Islet of Langerhans (tissue), 1 donor: ENCODE data around the gene FLRT2.

Source experiments
- FAIRE-seq: peaks from one replicate; lab custom pipeline; 2011; peaks lifted over from hg19 to GRCh38; lab: Jason Lieb, UNC

Gene FLRT2

GRCh38 chr14:85531587-85532373 is 1.8 kb downstream of the FLRT2 start:
- no peak for FAIRE-seq

GRCh38 chr14:85532374-85533022 is 2.6 kb downstream of the FLRT2 start:
- FAIRE-seq = no peak

- FAIRE-seq = no peak
These were observed 3.3 kb downstream of the FLRT2 start for GRCh38 chr14:85533023-85533860.

- FAIRE-seq = no peak
These were observed 3.9 kb downstream of the FLRT2 start for GRCh38 chr14:85533861-85534291.

GRCh38 chr14:85534458-85535293 is 4.7 kb downstream of the FLRT2 start:
- no peak for FAIRE-seq

GRCh38 chr14:85535321-85535720 is 5.4 kb downstream of the FLRT2 start:
- no peak for FAIRE-seq

GRCh38 chr14:85535991-85536832 is 6.3 kb downstream of the FLRT2 start:
- FAIRE-seq = peak; percentile 95

- peak; percentile 5 for FAIRE-seq
These were observed 6.9 kb downstream of the FLRT2 start for GRCh38 chr14:85536833-85537190.

GRCh38 chr14:85537526-85537925 is 7.6 kb downstream of the FLRT2 start:
- no peak for FAIRE-seq

GRCh38 chr14:85538636-85539035 is 8.7 kb downstream of the FLRT2 start:
- FAIRE-seq = no peak

GRCh38 chr14:85539510-85539909 is 9.6 kb downstream of the FLRT2 start:
- no peak for FAIRE-seq

- FAIRE-seq = no peak
These were observed 12.7 kb downstream of the FLRT2 start for GRCh38 chr14:85542623-85543022.

GRCh38 chr14:85545738-85546137 is 15.8 kb downstream of the FLRT2 start:
- FAIRE-seq = no peak

GRCh38 chr14:85546390-85546789 is 16.4 kb downstream of the FLRT2 start:
- no peak for FAIRE-seq

- FAIRE-seq = no peak
These were observed 19.8 kb downstream of the FLRT2 start for GRCh38 chr14:85549697-85550096.

- no peak for FAIRE-seq
These were observed 24.2 kb downstream of the FLRT2 start for GRCh38 chr14:85554106-85554505.

- FAIRE-seq = no peak
These were observed 26.3 kb downstream of the FLRT2 start for GRCh38 chr14:85556267-85556666.

GRCh38 chr14:85558505-85558904 is 28.6 kb downstream of the FLRT2 start:
- FAIRE-seq = no peak

- no peak for FAIRE-seq
These were observed 32.7 kb downstream of the FLRT2 start for GRCh38 chr14:85562630-85563029.

GRCh38 chr14:85564841-85565527 is 35.0 kb downstream of the FLRT2 start:
- FAIRE-seq = no peak
